ENCODE results near the gene DDX25.

DNA sequence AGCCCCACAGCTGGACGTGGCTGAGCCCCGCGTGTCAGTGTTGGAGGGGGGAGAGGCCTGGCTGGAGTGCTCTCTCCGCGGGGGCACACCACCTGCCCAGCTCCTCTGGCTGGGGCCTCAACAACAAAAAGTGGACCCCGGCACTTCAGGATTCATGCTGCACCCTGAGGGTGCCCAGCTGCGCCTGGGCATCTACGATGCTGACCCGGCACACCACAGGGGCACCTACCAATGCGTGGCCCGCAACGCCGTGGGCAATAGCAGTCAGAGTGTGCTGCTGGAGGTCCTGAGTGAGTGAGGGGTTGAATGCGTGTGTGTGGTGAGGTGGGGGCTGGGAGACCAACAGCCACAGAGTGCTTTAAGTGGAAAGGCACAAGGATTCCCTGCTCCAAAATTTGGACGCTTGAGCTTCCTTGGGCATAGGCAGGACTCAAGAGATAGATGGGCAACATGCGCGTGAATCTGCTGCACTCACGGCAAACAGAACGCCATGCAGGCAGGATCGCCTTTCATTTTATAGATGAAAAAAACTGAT, 49.2 kb downstream of the DDX25 start:
- TF ChIP-seq, protein P1, sequence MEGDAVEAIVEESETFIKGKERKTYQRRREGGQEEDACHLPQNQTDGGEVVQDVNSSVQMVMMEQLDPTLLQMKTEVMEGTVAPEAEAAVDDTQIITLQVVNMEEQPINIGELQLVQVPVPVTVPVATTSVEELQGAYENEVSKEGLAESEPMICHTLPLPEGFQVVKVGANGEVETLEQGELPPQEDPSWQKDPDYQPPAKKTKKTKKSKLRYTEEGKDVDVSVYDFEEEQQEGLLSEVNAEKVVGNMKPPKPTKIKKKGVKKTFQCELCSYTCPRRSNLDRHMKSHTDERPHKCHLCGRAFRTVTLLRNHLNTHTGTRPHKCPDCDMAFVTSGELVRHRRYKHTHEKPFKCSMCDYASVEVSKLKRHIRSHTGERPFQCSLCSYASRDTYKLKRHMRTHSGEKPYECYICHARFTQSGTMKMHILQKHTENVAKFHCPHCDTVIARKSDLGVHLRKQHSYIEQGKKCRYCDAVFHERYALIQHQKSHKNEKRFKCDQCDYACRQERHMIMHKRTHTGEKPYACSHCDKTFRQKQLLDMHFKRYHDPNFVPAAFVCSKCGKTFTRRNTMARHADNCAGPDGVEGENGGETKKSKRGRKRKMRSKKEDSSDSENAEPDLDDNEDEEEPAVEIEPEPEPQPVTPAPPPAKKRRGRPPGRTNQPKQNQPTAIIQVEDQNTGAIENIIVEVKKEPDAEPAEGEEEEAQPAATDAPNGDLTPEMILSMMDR (IDR thresholded peaks at IDR 0.05), result no peak
- TF ChIP-seq POLR2A (IDR thresholded peaks at IDR 0.05), result no peak
